IPS-18a (cell line): ENCODE data around the gene KIAA1755.
"Not testable (repeated sequence)": the region's sequence is repeated elsewhere in the genome, so short reads cannot be mapped to it uniquely, and the experiment has no call there.

Source experiments
- H3K27ac ChIP-seq: one replicate; pipeline ENCODE4 v1.5.1; 2013; ENCODE audit warnings: low read length
- H3K27me3 ChIP-seq: one replicate; pipeline ENCODE4 v1.6.1; 2013; ENCODE audit warnings: mild to moderate bottlenecking, low read length; ENCODE audit not compliant: control insufficient read depth, insufficient read depth
- H3K36me3 ChIP-seq: one replicate; pipeline ENCODE4 v1.6.1; 2013; ENCODE audit warnings: low read depth, low read length; ENCODE audit not compliant: control insufficient read depth
- H3K4me1 ChIP-seq: one replicate; pipeline ENCODE4 v1.6.1; 2013; ENCODE audit warnings: low read depth, low read length; ENCODE audit not compliant: control insufficient read depth
- H3K4me3 ChIP-seq: one replicate; pipeline ENCODE4 v1.5.1; 2013; ENCODE audit warnings: low read length
- H3K9ac ChIP-seq: one replicate; pipeline ENCODE4 v1.6.1; 2013; ENCODE audit warnings: mild to moderate bottlenecking, low read length, moderate library complexity
- H3K9me3 ChIP-seq: one replicate; pipeline ENCODE4 v1.6.1; 2013; ENCODE audit warnings: low read depth, low read length; ENCODE audit not compliant: control insufficient read depth

The KIAA1755 gene

GRCh38 chr20:38247725-38248124 lies 12.8 kb downstream of the KIAA1755 start:
- H3K4me3 ChIP-seq, H3K27me3 ChIP-seq, H3K9me3 ChIP-seq: not testable (repeated sequence)

DNA sequence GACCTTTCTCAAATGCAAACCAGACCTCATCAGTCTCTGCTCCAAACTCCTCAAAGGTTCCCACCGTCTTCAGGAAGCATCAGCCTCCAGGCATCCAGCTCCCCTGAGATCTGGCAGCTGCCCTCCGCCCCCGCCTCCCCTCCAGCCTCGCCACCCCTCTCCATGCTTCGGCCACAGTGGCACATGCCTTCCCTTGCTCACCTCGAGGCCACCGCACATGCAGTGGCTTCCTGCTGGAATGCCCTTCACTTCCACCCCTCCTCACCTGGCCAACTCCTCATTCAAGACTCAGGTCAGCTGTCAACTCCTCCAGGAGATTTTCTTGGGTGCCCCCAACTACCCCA lies 13.4 kb downstream of the KIAA1755 start:
- Histone ChIP-seq H3K4me1 (no peaks in the 10 kb centered on the region), H3K4me3 (no peak overlapping the region), H3K9ac (no peak overlapping the region), H3K27ac (no peak overlapping the region), H3K36me3 (no peaks in the 10 kb centered on the region), H3K27me3 (no peaks in the 10 kb centered on the region), H3K9me3 (peaks cover 10% of the 10 kb centered on the region)

More at GRCh38 chr20:38247725-38248124, 12.8 kb downstream of the KIAA1755 start:
- H3K9ac ChIP-seq, H3K4me1 ChIP-seq, H3K36me3 ChIP-seq, H3K27ac ChIP-seq: not testable (repeated sequence)

- Histone ChIP-seq H3K27me3 (no peaks in the 10 kb centered on the region), H3K27ac (no peak overlapping the region), H3K4me1 (no peaks in the 10 kb centered on the region), H3K4me3 (no peak overlapping the region), H3K9me3 (peaks cover 16% of the 10 kb centered on the region), H3K9ac (no peak overlapping the region), H3K36me3 (no peaks in the 10 kb centered on the region)
These were observed 14.0 kb downstream of the KIAA1755 start for GRCh38 chr20:38246357-38247165.

GRCh38 chr20:38245753-38246152 lies 14.8 kb downstream of the KIAA1755 start:
- no peaks in the 10 kb centered on the region for H3K4me1 ChIP-seq

GRCh38 chr20:38243709-38244020 lies 16.9 kb downstream of the KIAA1755 start:
- H3K27ac ChIP-seq: no peak overlapping the region
- no peaks in the 10 kb centered on the region for H3K36me3 ChIP-seq
- peaks cover 20% of the 10 kb centered on the region for H3K9me3 ChIP-seq
- H3K27me3 ChIP-seq: no peaks in the 10 kb centered on the region
- H3K9ac ChIP-seq: no peak overlapping the region
- no peaks in the 10 kb centered on the region for H3K4me1 ChIP-seq
- H3K4me3 ChIP-seq: no peak overlapping the region

More at GRCh38 chr20:38245753-38246152, 14.8 kb downstream of the KIAA1755 start:
- Histone ChIP-seq H3K36me3 (no peaks in the 10 kb centered on the region), H3K4me3 (no peak overlapping the region), H3K27me3 (no peaks in the 10 kb centered on the region), H3K27ac (no peak overlapping the region), H3K9me3 (peaks cover 20% of the 10 kb centered on the region), H3K9ac (no peak overlapping the region)

- H3K27ac ChIP-seq: no peak overlapping the region
- H3K4me1 ChIP-seq: no peaks in the 10 kb centered on the region
- no peak overlapping the region for H3K4me3 ChIP-seq
- no peak overlapping the region for H3K9ac ChIP-seq
- peaks cover 20% of the 10 kb centered on the region for H3K9me3 ChIP-seq
- no peaks in the 10 kb centered on the region for H3K27me3 ChIP-seq
- no peaks in the 10 kb centered on the region for H3K36me3 ChIP-seq
These were observed 17.5 kb downstream of the KIAA1755 start for GRCh38 chr20:38242848-38243708.

GRCh38 chr20:38241201-38241600 lies 19.3 kb downstream of the KIAA1755 start:
- Histone ChIP-seq H3K27me3 (no peaks in the 10 kb centered on the region), H3K4me1 (no peaks in the 10 kb centered on the region), H3K27ac (no peak overlapping the region), H3K4me3 (no peak overlapping the region), H3K9ac (no peak overlapping the region), H3K9me3 (peaks cover 20% of the 10 kb centered on the region), H3K36me3 (no peaks in the 10 kb centered on the region)

DNA sequence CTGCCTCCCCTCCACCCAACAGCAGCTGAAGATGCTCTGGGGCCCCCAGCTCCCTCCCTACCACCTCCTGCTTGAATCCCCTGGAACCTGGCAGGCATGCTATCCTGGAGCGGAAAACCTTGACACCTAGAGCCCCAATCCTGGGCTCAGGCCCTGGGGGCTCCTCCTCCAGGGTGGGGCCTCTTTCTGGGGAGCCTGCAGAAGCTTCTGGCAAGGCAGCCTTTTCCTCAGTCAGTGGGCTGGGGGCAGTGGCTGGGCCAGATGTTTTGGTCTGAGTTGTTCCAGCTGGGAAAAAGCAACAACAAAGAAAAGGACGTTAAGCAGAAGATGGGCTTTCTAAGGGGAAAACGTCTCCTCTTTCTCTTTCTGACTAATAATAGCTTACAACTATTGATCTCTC lies 21.1 kb downstream of the KIAA1755 start:
- Histone ChIP-seq H3K4me1 (no peaks in the 10 kb centered on the region), H3K27me3 (no peaks in the 10 kb centered on the region), H3K9ac (no peak overlapping the region), H3K27ac (no peak overlapping the region), H3K36me3 (no peaks in the 10 kb centered on the region), H3K9me3 (peaks cover 20% of the 10 kb centered on the region), H3K4me3 (no peak overlapping the region)

GRCh38 chr20:38238829-38239228 lies 21.7 kb downstream of the KIAA1755 start:
- Histone ChIP-seq H3K36me3 (no peaks in the 10 kb centered on the region), H3K27ac (no peak overlapping the region), H3K4me1 (no peaks in the 10 kb centered on the region), H3K9me3 (peaks cover 20% of the 10 kb centered on the region), H3K9ac (no peak overlapping the region), H3K27me3 (no peaks in the 10 kb centered on the region), H3K4me3 (no peak overlapping the region)

- Histone ChIP-seq H3K9me3 (peaks cover 12% of the 10 kb centered on the region), H3K4me1 (no peaks in the 10 kb centered on the region), H3K36me3 (no peaks in the 10 kb centered on the region), H3K9ac (no peak overlapping the region), H3K27me3 (no peaks in the 10 kb centered on the region), H3K27ac (no peak overlapping the region), H3K4me3 (no peak overlapping the region)
These were observed 23.2 kb downstream of the KIAA1755 start for GRCh38 chr20:38237381-38237780.

DNA sequence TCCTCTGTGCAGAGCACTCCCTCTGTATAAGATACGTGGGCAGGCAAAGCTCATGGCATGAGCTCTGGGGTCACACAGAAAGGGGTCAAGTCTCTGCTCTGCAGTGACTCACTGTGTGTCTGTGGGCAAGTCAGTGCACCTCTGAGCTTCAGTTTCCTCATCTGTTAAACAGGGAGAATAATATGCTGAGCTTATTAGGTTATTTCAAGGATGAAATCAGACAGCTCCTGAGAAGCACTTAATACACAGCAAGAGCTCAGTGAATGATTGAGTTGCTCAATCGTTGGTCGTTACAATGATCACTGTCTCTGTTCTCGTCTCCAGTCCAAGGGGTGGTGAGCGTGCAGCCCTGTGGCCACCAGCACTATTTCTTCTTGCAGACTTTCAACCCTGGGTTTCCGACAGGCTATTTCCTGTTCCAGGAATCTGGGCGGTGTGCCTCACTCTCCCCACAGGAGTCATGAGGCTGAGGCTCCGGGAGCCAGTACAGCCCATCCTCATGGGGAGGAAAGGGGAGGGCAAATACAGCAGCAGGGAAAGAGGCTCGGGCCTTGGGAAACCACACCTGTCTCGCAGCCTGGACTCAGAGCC lies 28.9 kb downstream of the KIAA1755 start:
- no peaks in the 10 kb centered on the region for H3K36me3 ChIP-seq
- no peak overlapping the region for H3K27ac ChIP-seq
- no peaks in the 10 kb centered on the region for H3K9me3 ChIP-seq

More for the DNA sequence above, 28.9 kb downstream of the KIAA1755 start:
- H3K27me3 ChIP-seq: no peaks in the 10 kb centered on the region
- H3K4me1 ChIP-seq: no peaks in the 10 kb centered on the region
- no peak overlapping the region for H3K4me3 ChIP-seq
- no peak overlapping the region for H3K9ac ChIP-seq
